ENCODE measurements around the gene KRT80.

KRT80 gene

DNA sequence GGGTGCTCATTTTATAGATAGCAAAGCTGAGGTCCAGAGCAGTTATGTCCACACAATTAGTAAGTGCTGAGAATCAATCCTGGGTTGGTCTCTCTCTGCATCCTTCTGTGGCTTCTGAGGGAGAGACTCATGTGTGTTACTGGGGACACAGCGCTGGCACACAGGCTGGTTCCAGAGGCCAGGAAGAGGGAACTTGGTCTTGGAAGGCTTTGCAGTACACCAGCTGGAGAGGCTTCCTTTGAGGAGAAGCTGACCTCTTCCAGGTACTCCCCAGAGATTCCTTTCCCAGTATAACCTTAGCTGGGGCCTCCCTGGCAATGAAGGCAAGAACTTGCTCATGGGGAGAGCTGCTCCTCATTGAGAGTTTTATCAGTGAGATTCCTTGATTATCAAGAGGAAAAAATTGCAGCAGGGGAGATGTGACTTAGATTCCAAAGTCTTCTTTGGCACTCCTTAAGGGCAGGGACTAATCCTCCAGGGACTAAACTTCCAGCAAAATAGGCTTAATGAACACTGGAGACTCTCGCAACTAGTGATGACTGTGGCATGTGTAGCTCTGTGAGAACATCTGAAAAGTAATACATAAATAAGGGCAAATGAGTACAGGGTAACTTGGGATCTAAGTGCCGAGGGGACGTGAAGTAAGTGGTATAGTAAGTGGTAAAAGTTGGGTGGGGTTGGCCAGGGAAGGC lies 13.9 kb upstream of the KRT80 start:
- no peak overlapping the region for H3K4me3 ChIP-seq (ENCODE audit: low read length)
- TF ChIP-seq, protein P1, sequence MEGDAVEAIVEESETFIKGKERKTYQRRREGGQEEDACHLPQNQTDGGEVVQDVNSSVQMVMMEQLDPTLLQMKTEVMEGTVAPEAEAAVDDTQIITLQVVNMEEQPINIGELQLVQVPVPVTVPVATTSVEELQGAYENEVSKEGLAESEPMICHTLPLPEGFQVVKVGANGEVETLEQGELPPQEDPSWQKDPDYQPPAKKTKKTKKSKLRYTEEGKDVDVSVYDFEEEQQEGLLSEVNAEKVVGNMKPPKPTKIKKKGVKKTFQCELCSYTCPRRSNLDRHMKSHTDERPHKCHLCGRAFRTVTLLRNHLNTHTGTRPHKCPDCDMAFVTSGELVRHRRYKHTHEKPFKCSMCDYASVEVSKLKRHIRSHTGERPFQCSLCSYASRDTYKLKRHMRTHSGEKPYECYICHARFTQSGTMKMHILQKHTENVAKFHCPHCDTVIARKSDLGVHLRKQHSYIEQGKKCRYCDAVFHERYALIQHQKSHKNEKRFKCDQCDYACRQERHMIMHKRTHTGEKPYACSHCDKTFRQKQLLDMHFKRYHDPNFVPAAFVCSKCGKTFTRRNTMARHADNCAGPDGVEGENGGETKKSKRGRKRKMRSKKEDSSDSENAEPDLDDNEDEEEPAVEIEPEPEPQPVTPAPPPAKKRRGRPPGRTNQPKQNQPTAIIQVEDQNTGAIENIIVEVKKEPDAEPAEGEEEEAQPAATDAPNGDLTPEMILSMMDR (conservative IDR thresholded peaks at IDR 0.05; ENCODE audit: low read depth, low read length): no peak
- DNase-seq (ENCODE audit: low read depth): peak; percentile 77

DNA sequence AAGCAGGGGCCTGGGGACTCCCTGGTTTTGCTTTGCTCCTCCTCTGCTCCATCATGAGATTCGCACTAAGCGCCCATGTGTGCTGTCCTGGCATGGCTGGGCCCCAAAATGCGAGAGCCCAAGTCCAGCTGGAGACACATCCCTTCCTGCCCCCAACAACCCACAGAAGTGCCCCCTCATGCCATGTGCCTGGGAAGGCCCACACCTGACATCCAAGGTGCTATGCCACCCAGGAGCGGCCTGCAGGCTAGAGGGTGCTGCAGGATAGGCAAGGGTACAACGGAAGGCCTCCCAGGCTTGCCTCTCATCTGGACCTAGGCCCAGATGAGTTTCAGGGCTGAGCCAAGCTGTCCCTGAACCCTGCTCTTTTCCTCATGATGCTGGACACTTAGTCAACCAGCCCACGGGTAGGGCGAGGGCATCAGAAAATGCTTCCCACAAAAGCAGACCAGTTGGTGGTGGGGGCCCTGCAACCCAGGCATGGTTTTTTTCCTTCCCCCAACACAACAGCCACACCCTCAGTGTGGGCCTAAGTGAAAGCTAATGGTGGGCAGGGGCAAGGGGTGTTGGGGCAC lies 13.2 kb upstream of the KRT80 start:
- no peak for DNase-seq (ENCODE audit: low read depth)
- H3K4me3 ChIP-seq (ENCODE audit: low read length): no peak overlapping the region
- TF ChIP-seq, protein P1 (conservative IDR thresholded peaks at IDR 0.05; ENCODE audit: low read depth, low read length): no peak

DNA sequence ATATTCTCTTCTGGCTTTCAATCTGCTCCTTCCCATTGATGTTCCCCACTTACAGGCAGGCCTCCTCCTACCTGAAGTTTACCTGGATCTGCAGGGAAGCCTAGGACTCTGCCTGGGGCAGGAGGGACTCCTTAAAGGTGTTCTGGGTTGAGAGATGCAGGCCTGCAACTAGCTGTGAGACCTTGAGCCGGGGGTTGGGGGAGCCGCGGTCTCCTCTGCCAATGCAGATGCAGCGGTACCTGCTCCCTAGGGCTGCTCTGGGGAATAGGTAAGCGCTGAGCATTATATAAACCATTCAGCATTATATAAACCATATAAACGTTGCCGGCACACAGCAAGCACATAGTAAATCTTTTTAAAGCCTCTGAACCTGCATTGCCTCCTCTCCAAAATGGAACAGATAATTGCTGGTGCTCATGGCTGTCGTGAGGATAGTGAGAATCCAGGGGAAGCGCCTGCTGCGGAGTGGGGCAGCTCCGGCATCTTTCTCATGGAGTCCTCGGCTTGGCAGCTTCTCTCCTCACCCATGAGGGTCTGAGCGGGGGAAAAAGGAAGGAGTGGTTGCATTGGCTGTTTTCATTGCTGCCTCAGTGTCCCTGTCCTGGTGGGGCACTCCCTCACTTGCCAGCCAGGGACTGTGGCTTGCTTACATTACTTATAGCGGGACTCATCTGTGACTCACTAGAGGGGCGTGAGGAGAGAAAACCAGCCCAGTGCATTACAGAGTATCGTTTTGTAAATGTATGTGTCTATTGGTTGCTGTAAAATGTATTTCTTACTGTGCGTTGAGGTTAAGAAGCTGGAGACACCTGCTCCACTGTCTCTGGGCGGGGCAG lies 12.5 kb upstream of the KRT80 start:
- TF ChIP-seq, protein P1 (conservative IDR thresholded peaks at IDR 0.05; ENCODE audit: low read depth, low read length): no peak
- no peak for DNase-seq (ENCODE audit: low read depth)
- no peak overlapping the region for H3K4me3 ChIP-seq (ENCODE audit: low read length)

DNA sequence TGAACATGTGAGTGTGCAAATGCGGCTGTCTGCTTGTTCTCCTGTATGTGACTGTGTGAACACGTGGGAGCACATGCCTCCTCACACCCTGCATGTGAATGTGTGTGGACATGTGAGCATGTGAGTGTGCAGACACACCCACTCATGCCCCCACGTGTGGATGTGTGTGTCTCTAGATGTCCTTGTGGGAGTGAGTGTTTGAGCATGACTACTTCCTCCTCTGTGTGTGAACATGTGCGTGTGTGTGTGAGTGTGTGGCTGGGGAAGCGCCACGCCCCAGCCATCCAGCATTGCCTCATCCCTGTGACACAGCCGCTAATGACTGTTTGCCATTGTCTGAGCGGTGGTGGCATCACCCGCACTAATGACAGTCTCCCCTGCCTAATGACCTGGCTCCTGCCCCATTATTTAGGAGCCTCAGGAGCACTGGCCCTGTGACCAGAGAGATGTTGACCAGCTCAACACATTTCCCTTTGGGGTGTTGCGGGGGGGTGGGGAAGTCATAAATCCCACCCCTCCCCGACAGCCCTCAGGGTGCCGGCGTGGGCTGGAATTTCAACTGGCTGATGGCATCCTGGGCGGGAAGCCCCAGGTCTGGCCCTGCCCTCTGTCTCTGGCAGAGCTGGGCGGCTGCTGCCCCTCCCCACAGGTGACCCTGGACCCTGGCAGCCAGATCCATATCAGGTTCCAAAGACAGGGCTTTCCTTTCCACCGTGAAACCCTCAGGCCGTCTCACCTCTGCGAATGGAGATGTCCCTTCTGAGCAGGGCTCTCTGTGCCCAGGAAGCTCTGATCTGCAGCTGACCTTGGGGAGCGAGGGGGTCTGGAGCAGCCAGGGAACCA lies 11.5 kb upstream of the KRT80 start:
- TF ChIP-seq, protein P1 (conservative IDR thresholded peaks at IDR 0.05; ENCODE audit: low read depth, low read length): no peak
- no peak for DNase-seq (ENCODE audit: low read depth)
- H3K4me3 ChIP-seq (ENCODE audit: low read length): no peak overlapping the region

DNA sequence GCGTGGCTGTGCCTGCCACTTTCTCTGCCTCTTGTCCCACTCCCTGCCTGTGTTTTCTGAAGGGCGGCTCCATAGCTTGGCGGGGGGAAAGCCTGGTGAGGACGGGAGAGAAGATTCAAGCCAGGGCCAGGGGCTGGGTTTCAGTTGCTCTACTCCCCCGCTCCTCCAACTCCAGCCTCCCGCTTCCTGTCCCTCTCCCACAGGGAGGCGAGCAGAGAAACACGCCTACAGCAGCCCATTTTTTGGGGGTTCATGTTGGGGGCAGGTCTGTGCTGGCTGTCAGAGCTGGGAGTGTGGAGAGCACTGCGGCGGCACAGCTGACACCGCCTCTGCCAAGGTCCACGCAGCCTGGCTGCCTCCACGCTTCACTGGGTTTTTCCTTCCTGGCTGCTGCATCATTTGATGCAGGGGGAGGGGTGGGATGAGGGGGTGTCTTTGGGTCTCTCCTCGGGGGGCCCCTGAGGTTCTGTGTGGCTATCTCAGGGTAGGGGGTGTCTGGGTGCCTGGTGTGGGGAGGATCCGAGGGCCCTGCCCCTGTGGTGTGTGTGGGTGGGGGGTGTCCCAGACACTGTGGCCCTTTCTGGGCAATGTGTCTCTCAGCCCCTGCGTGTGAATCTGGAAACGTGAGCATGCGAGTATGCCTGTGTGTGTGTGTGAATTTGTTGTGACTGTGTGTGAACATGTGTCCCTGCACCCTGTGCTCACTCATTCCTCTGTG lies 10.7 kb upstream of the KRT80 start:
- no peak overlapping the region for H3K4me3 ChIP-seq (ENCODE audit: low read length)
- DNase-seq (ENCODE audit: low read depth): no peak

DNA sequence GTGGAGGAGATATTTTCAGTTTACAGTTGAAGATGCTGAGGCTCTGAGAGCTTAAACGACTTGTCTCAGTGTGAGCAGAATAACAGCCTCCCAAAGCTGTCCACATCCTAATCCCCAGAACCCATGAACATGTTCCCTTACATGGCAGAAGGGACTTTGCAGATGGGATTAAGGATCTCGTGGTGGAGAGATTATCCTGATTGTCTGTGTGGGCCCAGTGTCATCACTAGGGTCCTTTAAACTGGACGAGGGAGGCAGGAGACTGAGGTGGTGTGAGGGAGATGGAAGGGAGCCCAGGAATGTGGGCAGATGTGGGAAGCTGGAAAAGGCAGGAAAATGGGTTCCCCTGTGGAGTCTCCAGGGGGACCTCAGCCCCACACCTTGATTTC lies 9.6 kb upstream of the KRT80 start:
- no peak for DNase-seq (ENCODE audit: low read depth)
- no peak overlapping the region for H3K4me3 ChIP-seq (ENCODE audit: low read length)
- TF ChIP-seq, protein P1 (conservative IDR thresholded peaks at IDR 0.05; ENCODE audit: low read depth, low read length): no peak

More for the DNA sequence above, 10.7 kb upstream of the KRT80 start:
- TF ChIP-seq, protein P1 (conservative IDR thresholded peaks at IDR 0.05; ENCODE audit: low read depth, low read length): no peak
